Stimulated activated CD4-positive, alpha-beta T cell treated with anti-CD3 and anti-CD28 coated beads, TNF-alpha, amount 100 ng/mL, for 4 hours (primary cell): ENCODE measurements around the gene OR10A5.
"Not testable (repeated sequence)": the region's sequence is repeated elsewhere in the genome, so short reads cannot be mapped to it uniquely, and the experiment has no call there.

Source experiments
- DNase-seq, 3 experiments: peaks; one replicate each; pipeline ENCODE4 v3.0.0-alpha.2; 2020; ENCODE audit warnings: low read depth in 3 of 3

The OR10A5 gene, protein sequence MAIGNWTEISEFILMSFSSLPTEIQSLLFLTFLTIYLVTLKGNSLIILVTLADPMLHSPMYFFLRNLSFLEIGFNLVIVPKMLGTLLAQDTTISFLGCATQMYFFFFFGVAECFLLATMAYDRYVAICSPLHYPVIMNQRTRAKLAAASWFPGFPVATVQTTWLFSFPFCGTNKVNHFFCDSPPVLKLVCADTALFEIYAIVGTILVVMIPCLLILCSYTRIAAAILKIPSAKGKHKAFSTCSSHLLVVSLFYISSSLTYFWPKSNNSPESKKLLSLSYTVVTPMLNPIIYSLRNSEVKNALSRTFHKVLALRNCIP

DNA sequence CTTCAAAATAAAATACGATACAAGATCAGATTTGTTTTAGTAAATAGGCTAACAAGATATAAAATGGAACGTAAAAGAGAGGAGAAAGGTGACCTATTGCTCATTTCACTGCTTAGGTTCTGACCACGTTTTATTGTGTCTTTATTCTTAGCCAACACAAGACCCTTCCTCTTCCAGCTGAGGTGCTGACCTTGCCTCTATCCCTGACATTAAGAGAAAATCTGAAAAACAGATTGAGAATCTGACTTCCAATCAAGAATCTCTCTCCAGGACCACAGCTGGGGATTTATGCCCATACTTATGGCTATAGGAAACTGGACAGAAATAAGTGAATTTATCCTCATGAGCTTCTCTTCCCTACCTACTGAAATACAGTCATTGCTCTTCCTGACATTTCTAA is at the start of gene OR10A5:
Gene OR10A5, plus strand, starts transcription at position 301 of the 400 bp plus-strand sequence. Its CDS starts 0 bp downstream, at position 301.
- no peak for DNase-seq

DNA sequence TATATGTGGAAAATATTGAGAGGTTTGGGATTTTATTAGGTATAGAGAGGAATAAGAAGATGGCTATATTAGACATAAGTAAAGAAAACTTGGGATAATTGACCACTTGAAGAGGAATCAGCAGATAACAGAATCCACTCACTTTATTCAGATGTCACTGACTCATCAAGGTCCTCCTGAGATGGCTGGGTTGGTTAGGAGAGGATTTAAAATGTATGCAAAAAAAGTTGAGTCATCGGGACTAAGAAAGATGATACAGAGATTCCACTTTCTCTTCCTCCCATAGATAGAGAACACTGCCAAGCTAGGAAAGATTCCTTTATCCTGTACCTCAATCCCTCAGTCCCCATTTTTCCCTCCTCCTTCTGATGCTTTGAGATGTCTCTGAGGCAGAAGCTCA is 46.1 kb upstream of the OR10A5 start, which contains the start of gene OR6A2:
Gene OR6A2, minus strand, starts transcription at position 288 of the 400 bp plus-strand sequence. CDS start 3,981 bp downstream, outside the sequence.
- DNase-seq = no peak

DNA sequence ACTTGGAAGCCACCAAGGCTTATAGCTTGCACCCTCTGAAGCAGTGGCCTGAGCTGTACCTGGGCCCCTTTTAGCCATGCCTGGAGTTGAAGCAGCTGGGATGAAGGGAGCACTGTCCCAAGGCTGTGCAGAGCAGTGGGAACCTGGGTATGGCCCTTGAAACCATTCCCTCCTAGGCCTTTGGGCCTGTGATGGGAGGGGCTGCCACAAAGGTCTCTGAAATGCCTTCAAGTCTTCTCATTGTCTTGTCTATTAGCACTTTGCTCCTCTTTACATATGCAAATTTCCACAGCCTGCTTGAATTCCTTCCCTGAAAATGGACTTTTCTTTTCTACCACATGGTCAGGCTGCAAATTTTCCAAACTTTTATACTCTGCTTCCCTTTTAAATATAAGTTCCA is 44.4 kb upstream of the OR10A5 start:
- DNase-seq = not testable (repeated sequence)

DNA sequence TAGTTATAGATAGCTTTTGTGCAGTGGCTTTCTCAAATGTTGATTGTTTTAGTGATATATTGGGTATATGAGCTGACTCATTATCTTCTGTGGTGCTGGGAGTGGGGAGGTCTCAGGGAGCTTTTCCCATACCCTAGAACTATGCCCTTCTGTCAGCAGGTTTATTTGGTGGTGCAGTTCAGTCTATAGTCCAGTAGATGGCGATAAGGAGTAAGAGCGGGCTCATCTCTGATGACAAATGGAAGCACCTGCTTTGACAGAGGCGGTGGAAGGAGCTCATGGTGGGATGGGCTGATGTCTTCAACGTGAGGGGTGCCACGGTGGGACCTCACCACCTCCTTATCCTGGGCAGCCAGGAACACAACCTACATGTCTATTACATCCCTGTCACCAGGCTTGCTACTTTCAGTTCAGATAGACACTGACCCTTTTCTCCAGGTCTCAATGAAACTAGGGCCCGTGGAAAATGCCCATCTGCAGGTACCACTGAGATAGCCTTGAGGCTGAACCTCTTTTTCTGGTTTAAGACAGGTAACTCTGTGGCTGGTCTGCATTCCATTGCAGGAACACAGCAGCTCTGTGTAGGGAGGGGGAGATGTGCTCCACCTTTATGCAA is 33.0 kb upstream of the OR10A5 start:
- peak in 1 of 3 experiments; percentile 12 for DNase-seq

DNA sequence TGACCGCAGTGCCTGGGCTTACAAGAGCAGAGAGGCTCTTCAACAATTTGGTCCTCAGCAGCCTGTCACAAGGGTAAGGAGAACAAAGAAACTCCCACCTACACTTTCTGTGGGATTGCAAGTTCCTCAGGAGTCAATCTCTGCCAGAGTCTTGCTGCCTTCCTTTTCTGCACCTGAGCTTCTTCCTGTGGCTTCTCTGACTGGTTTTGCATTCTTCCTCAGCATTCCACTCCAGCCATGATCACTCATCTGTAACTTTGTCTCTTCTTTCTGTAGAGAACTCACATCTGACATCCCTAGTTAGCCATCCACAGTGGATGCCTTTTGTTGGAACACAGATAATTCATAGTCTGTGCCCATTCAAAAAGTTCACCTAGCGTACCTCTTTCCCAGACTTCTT is 31.8 kb upstream of the OR10A5 start:
- DNase-seq = no peak

DNA sequence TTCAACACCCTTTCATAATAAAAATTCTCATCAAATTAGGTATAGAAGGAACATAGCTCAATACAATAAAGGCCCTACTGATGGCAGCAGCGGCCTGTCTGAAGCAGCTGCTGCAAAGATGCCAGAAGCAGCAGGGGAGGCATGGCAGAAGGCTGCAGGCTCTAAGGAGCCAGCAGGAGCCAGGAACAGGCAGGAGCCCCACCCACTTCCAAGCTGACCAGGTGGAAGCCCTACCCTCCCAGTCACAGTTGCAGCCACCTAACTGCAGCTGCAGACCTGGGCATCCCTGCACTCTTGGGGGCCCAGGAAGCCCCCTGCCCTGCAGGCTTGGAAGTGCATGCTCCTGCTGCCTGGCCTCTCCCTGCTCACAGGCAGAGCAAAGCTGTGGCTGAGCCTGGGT is 27.8 kb upstream of the OR10A5 start:
- DNase-seq = no peak

DNA sequence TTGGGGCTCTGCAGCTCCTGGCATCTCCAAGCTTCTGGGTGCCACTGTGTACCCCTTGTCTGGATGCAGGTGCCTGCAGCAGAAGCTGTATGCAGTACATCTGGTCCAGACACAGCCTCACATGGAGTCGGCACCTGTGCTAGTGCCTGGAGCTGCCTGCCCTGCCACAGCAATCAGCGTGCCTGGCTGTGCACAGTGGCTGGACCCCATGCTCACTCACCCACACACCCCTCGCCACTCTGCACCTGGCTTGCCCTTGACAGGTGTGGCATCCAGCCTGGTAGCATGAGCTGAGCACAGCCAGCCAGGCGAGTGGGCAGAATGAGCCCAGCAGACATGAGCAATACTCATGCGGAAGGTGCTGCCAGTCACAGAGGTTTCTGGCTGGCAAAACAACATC is 26.5 kb upstream of the OR10A5 start:
- DNase-seq = no peak

DNA sequence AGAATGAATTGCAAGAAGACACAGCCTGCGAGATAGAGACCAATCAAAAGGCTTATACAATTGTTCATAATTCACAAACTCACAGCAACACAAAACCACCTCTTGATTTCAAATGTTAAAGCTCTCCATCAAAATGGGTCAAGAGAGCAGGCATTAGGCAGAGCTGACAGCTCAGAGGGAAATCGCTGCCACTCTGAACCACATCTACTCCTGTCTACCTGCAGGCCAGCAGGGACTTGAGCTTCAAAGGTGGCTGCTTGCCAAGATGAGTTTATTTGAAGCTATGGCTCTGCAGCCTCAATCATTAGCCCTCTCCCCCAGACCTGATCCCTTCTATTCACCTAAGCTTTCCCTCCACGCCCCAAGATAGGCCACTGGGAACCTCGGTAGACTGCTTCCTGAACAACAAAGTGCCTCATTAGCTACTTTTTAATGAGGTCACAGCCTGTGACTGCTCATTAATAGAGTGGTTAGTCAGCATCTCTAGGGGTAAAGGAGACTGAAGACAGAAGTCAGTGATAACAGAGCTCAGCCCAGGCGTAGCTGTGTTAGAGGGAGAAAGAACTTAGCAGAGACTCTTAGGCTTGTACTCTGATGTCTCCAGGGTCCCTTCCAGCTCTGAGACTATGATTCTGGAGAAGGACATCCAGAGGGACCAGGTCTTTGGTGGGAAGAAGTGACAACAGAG is 21.2 kb upstream of the OR10A5 start:
- no peak for DNase-seq

DNA sequence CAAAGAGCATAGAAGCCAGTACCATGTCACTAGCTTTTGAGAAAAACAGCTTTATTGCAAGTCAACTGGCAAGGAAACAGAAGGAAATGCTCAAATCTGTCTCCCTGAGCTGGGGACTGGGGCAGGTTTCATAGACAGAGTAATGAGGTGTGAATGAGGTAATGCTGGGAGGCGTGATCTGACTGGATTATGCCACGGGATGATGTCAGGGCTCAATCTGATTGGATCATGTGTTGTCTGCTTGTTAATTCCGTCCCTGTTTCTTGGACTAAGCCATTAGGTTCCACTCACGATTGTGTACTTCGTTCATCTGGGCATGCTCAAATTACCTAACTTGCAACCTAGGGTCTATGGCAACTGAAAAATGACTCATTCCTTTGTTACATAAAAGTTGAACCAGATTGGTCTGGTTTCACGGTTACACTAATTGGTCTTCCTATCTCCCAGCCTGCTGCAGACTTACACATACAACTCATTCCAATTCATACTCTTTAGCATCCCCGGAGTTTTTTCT is 20.2 kb upstream of the OR10A5 start:
- no peak for DNase-seq

DNA sequence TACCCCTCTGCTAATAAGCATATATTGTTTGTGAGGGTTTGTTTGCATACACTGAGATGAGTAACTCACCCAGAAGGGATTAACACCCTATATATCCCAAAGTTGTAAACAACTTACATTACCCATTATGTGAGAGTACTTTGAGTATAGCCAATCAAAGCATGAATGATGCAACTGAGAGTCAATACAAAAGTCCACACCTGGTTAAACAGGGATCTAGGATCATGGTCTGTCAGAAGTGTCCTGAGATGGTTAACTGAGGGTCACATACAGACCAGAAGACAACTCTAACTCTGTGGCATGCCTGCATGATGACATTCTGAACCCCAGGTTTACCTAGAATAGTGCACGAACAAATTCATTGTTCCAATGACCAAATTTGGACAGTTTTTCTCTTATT is 17.4 kb upstream of the OR10A5 start:
- no peak for DNase-seq

DNA sequence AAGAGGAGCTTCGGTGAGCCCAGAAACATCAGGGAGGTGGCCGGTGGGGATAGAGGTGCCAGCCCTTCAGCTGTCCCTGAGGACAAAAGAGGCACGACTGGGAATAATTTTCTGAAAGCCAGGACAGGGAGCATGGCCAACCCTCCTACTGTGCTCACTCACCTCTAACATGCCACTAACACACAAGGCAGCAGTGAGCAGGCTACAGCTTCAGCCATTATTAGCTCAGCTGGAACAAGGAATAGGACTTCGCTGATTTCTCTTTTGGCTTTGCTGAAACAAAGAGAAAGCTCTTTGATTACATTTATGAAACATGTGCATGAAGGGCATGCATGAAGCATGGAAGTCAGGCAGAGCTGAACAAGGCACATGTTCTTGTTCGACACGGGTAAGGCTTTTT is 12.1 kb upstream of the OR10A5 start:
- no peak for DNase-seq

DNA sequence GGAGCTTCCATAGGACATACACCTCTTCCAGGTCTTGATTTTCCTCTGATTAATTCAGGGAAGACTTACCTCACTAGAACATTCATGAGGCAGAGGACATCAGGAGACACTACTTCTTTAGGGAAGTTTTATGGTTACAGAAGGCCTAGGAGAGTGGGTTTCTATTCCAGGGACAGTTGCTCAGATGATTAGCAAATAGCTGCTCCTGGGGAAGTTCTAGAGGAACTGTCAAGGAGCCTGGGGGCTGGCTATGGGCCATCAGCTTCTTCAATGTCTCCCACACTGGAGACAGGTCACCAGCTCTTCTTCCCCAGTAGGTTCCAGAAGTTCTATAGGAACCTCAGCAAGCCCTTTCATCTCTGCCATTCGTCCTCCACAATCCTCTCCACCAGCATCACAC is 11.5 kb upstream of the OR10A5 start:
- DNase-seq = no peak

DNA sequence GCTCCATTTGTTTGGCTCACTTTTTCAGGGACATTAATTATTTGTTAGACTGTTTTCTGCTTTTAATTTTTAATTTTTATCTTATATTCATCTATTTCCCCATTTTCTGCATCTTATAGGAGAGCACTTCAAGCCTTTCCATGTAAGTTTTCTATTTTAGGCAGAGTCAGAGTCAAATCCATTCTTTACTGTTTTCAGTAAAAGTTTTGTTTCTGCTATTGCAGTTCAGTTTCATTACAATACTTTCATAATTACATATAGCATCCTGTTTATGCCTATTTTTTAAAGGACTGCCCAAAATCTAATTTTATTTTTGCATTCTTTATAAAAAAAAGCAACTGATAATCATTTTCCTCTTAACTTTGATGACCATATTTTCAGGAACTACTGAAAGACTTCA is 3.8 kb upstream of the OR10A5 start:
- no peak for DNase-seq

DNA sequence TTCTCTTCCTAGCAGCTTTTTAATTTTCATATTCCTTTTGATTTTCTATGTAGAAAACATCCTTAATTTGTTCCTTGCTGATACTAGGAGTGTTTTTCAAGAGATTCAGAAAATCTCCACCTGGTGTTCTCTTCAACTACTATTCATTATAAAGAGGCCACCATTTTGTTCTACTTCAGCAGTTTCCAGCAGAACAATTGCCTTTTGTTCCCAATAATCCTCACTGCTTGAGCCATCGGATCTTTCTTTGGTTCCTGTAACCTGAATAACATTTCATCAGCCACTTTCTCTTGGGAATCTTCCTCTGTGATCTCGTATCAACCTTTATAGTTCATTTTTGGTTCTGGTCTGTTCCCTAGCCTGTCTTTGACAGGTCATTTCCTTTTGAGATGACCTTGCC is 1.8 kb upstream of the OR10A5 start:
- DNase-seq = no peak

DNA sequence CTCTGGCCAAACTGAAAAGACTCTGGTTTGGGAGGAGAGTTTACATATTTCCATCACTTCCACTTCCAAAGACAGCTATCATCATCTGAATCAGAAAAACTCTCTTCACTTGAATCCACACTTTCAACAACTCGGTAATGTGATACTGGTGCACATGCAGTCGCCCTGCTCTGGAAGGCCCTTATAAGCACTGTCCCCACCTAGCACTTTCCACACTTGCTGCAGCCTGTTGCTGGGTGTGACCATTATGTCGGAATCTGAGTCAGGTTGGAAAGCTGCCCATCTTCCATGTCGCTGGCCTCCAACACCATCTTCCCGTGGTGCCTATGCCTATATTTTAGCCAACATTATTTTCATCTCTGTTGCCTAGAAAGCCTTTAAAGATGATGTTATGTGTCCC is 1.1 kb upstream of the OR10A5 start:
- DNase-seq = no peak

DNA sequence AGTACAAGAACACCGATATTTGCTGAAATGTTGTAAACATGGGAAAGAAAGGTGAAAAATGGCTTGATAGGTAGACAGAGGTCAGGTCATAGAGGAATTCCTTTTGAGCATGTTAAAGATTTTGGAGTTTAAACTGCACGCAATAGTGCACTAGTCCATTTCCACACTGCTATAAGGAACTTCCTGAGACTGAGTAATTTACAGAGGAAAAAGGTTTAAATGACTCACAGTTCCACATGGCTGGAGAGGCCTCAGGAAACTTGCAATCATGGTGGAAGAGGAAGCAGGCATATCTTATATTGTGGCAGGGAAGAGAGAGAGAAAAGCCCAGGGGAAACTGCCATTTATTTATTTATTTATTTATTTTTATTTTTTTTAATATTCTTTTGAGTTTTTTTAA is 5.0 kb downstream of the OR10A5 start:
- DNase-seq = no peak

DNA sequence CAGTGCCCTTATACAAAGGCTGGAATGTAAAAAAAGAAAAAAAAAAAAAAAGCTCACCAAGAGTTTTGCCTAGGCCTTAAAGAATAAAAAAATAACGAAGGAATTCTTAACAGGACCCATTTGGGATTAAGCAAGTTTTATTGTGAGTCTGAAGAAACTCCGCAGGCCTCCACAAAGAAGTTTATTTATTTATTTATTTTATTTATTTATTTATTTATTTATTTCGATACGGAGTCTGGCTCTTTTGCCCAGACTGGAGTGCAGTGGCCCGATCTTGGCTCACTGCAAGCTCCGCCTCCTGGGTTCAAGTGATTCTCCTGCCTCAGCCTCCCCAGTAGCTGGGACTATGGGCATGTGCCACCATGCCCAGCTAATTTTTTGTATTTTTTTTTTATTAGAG is 9.3 kb downstream of the OR10A5 start:
- not testable (repeated sequence) for DNase-seq

DNA sequence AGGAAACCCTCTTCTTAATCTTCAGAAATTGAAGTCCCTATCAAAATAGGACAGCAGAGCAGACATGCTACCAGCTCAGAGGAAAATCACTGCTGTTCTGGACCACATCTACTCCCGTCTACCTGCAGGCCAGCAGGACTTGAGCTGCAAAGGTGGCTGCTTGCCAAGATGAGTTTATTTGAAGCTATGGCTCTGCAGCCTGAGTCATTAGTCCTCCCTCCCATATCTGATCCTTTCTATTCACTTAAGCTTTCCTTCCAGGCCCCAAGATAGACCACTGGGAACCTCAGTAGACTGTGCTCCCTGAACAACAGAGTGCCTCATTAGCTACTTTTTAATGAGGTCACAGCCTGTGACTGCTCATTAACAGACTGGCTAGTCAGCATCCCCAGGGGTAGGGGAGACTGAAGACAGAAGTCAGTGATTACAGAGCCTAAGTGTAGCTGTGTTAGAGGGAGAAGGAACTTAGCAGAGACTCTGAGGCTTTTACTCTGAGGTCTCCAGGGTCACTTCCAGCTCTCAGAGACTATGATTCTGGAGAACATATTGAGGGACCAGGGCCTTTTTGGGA is 10.6 kb downstream of the OR10A5 start:
- no peak for DNase-seq

DNA sequence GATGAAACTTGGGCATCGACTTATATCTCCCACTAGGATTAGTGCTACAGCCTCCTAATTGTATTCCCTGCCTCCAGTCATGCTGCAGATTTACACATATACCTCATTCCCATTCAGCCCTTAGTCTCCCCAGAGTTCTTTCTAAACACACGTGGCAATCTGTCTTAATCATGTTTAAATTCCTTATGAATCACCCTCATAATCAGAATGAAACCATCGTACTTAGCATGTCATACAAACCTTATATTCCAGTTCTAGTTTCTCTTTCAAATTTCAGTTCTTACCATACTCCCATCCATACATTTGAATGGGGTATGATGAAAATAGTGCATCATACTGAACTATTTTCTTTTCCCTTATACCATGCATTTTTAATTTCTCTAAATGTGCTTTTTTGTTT is 11.4 kb downstream of the OR10A5 start:
- no peak for DNase-seq

DNA sequence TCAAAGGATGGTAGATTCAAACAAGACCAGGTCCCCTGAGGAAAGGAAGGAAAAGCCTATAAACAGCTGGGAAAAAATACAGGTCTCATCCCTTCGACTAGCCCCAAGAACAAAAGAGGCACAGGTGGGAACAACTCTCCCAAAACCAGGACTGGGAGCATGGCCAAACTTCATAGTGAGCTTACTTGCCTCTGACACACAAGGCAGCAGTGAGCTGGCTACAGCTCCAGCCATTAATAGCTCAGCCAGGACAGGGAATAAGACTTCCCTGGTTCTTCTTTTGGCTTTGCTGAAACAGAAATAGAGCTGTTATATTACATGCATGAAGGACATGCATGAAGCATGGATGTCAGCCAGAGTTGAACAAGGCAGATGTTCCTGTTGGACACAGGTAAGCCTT is 17.5 kb downstream of the OR10A5 start, which contains the start of gene OR10A2:
Gene OR10A2, plus strand, starts transcription at position 97 of the 400 bp plus-strand sequence. CDS start 6,698 bp downstream, outside the sequence.
- DNase-seq = no peak

DNA sequence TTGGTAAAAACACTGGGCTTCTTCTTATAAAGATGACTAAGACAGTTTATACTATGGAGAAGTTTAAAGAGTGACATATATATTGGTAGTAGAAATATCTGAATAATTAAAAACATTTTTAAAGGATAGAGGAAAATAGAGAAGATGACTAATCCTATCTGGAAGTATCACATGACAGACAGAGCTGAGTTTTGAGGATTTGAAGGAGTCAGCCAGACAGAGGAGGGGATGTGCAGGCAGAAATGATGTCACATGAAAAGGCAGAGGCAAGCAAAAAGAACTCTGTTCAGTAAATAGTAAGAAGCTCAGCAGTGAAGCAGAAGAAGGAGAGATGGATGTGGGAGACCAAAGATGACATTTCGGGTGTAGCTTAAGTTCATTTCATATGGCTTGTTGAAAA is 19.0 kb downstream of the OR10A5 start:
- DNase-seq = no peak

DNA sequence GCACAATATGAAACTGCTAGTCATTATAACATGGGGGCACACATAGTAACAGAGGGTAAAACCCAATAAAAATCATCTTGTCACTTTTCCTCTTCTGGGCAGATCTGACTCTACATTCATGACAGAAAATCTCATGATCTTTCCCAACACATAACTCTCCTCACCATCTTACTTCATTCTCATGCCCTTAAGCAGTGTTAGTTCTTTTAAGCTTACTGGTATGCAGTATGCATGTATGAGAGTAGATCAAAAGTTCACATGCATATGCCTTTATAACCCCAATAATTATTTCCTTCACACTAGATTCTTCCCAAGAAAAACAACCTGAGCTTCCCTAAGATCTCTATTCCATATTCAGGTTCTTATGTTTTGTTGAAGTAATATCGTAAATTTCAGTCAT is 25.8 kb downstream of the OR10A5 start:
- DNase-seq = no peak
